Hepatocyte (in vitro differentiated cells): ENCODE data around the gene KRTAP5-7. TPM values are rescaled to one million over a fixed set of nuclear protein-coding genes. Genes with fewer than 3 reads are reported as not detected.

Source experiments
- DNase-seq: peaks from one replicate; pipeline ENCODE4 v3.0.0-alpha.2; 2016; ENCODE audit warnings: low spot score
- H2AFZ ChIP-seq: fragments of 200-600 bp; sonication (generic); 2 replicates; pipeline ENCODE4 v1.6.0; 2016; ENCODE audit warnings: antibody characterized with exemption, mild to moderate bottlenecking
- H3K27ac ChIP-seq: fragments of 200-600 bp; sonication (generic); 2 replicates; pipeline ENCODE4 v1.5.1; 2016; ENCODE audit warnings: mild to moderate bottlenecking
- H3K27me3 ChIP-seq: fragments of 200-600 bp; sonication (generic); 2 replicates; pipeline ENCODE4 v1.6.1; 2016
- H3K36me3 ChIP-seq: fragments of 200-600 bp; sonication (generic); replicated peaks from 2 replicates; pipeline ENCODE4 v1.5.1; 2016; ENCODE audit warnings: low read depth; ENCODE audit not compliant: insufficient read depth
- H3K4me1 ChIP-seq: fragments of 200-600 bp; sonication (generic); 2 replicates; pipeline ENCODE4 v1.5.1; 2016; ENCODE audit warnings: mild to moderate bottlenecking, moderate library complexity; ENCODE audit not compliant: insufficient read depth
- H3K4me2 ChIP-seq: fragments of 200-600 bp; sonication (generic); 2 replicates; pipeline ENCODE4 v1.6.0; 2016
- H3K4me3 ChIP-seq: fragments of 200-600 bp; sonication (generic); 2 replicates; pipeline ENCODE4 v1.5.1; 2016; ENCODE audit warnings: mild to moderate bottlenecking
- H3K79me2 ChIP-seq: fragments of 200-600 bp; sonication (generic); 2 replicates; pipeline ENCODE4 v1.6.0; 2017; ENCODE audit warnings: mild to moderate bottlenecking
- H3K9me2 ChIP-seq: fragments of 200-600 bp; sonication (generic); replicated peaks from 2 replicates; pipeline ENCODE4 v1.6.0; 2017; ENCODE audit warnings: mild to moderate bottlenecking; ENCODE audit not compliant: insufficient read depth
- H3K9me3 ChIP-seq: fragments of 200-600 bp; sonication (generic); 2 replicates; pipeline ENCODE4 v1.5.1; 2016; ENCODE audit warnings: low read depth, mild to moderate bottlenecking
- H4K20me1 ChIP-seq: fragments of 200-600 bp; sonication (generic); 2 replicates; pipeline ENCODE4 v1.6.0; 2016; ENCODE audit warnings: mild to moderate bottlenecking; ENCODE audit not compliant: insufficient read depth, poor library complexity, severe bottlenecking
- EZH2 ChIP-seq: fragments of 200-600 bp; sonication (generic); IDR thresholded peaks from 2 replicates; pipeline ENCODE4 v1.6.1; 2016; ENCODE audit warnings: antibody characterized with exemption, mild to moderate bottlenecking, borderline replicate concordance
- EZH2phosphoT487 ChIP-seq: fragments of 200-600 bp; sonication (generic); IDR thresholded peaks from one replicate; pipeline ENCODE4 v1.6.1; 2018; ENCODE audit warnings: antibody characterized with exemption, mild to moderate bottlenecking, low read depth, moderate library complexity; ENCODE audit not compliant: unreplicated experiment, severe bottlenecking
- WGBS: methylation state at CpG from one replicate; pipeline ENCODE4 v1.1.6; 2016; ENCODE audit warnings: low lambda C conversion rate; ENCODE audit errors: missing lambda C conversion rate; 5-methylcytosine and 5-hydroxymethylcytosine counted together
- polyA plus RNA-seq: library from polyadenylated mRNA; unstranded; fragments of >200 nt; fragmentation: Nextera tagmentation; extraction: Ambion mirVana; gene quantifications from 2 replicates; pipeline ENCODE4 v1.2.1, GENCODE V29; 2016
- total RNA-seq: library from RNA; depleted of rRNA; stranded (reverse); fragments of >200 nt; gene quantifications from 2 replicates; pipeline ENCODE4 v1.2.3, GENCODE V29; 2014
- TF ChIP-seq, protein P1 (sequence below): fragments of 200-600 bp; sonication (generic); IDR thresholded peaks from 2 replicates; pipeline ENCODE4 v1.5.1; 2016; ENCODE audit warnings: antibody characterized with exemption, mild to moderate bottlenecking; ENCODE audit not compliant: poor library complexity

KRTAP5-7 gene
- total and polyA plus RNA-seq, 2 experiments from 2014 or later, result not detected

GRCh38 chr11:71554996-71555395 is 27.9 kb downstream of the KRTAP5-7 start:
- H3K36me3 ChIP-seq, result no peaks in the 10 kb centered on the region
- no peak overlapping the region for H3K27ac ChIP-seq
- WGBS, result 90% methylated on average over 6 of the region's 6 CpGs
- H3K9me3 ChIP-seq, result no peaks in the 10 kb centered on the region
- no peaks in the 10 kb centered on the region for H3K79me2 ChIP-seq
- DNase-seq, result no peak
- H4K20me1 ChIP-seq, result no peaks in the 10 kb centered on the region
- no peak for TF ChIP-seq EZH2
- no peak overlapping the region for H3K4me2 ChIP-seq
- no peaks in the 10 kb centered on the region for H3K27me3 ChIP-seq
- no peak overlapping the region for H3K4me3 ChIP-seq
- no peak overlapping the region for H2AFZ ChIP-seq
- H3K9me2 ChIP-seq, result no peaks in the 10 kb centered on the region
- H3K4me1 ChIP-seq, result no peaks in the 10 kb centered on the region

- WGBS, result 96% methylated on average over 11 of the region's 11 CpGs
- no peaks in the 10 kb centered on the region for H3K27me3 ChIP-seq
- no peak for DNase-seq
- H4K20me1 ChIP-seq, result no peaks in the 10 kb centered on the region
- H3K36me3 ChIP-seq, result no peaks in the 10 kb centered on the region
- no peak for TF ChIP-seq EZH2
- no peak for TF ChIP-seq EZH2phosphoT487
- TF ChIP-seq, protein P1, sequence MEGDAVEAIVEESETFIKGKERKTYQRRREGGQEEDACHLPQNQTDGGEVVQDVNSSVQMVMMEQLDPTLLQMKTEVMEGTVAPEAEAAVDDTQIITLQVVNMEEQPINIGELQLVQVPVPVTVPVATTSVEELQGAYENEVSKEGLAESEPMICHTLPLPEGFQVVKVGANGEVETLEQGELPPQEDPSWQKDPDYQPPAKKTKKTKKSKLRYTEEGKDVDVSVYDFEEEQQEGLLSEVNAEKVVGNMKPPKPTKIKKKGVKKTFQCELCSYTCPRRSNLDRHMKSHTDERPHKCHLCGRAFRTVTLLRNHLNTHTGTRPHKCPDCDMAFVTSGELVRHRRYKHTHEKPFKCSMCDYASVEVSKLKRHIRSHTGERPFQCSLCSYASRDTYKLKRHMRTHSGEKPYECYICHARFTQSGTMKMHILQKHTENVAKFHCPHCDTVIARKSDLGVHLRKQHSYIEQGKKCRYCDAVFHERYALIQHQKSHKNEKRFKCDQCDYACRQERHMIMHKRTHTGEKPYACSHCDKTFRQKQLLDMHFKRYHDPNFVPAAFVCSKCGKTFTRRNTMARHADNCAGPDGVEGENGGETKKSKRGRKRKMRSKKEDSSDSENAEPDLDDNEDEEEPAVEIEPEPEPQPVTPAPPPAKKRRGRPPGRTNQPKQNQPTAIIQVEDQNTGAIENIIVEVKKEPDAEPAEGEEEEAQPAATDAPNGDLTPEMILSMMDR, result no peak
- H3K4me1 ChIP-seq, result no peaks in the 10 kb centered on the region
- H3K4me2 ChIP-seq, result no peak overlapping the region
- H3K79me2 ChIP-seq, result no peaks in the 10 kb centered on the region
- H3K27ac ChIP-seq, result no peak overlapping the region
- no peaks in the 10 kb centered on the region for H3K9me3 ChIP-seq
- no peak overlapping the region for H2AFZ ChIP-seq
- H3K9me2 ChIP-seq, result no peaks in the 10 kb centered on the region
- no peak overlapping the region for H3K4me3 ChIP-seq
These were observed 28.4 kb downstream of the KRTAP5-7 start for GRCh38 chr11:71555508-71555907.

DNA sequence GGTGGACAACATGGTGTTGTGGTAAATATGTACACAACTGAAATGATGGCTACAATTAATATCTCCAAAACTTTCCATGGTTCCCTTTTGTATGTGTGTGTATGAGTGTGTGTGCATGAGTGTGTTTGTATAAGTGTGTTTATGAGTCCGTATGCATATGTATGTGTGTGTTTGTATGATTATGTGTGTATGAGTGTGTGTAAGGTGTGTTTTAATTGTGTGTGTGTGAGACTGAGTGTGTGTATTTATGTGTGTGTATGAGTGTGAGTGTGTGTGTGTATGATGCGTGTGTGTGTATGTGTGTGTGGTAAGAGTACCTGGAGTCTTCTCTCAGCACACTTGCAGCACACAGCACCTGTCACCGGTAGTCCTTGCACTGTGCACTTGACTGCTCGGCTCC is 29.0 kb downstream of the KRTAP5-7 start:
- Histone ChIP-seq H3K4me3 (no peak overlapping the region), H3K4me2 (no peak overlapping the region), H3K79me2 (no peaks in the 10 kb centered on the region), H2AFZ (no peak overlapping the region), H4K20me1 (no peaks in the 10 kb centered on the region), H3K36me3 (no peaks in the 10 kb centered on the region), H3K9me2 (no peaks in the 10 kb centered on the region), H3K27me3 (no peaks in the 10 kb centered on the region), H3K27ac (no peak overlapping the region), H3K9me3 (no peaks in the 10 kb centered on the region), H3K4me1 (no peaks in the 10 kb centered on the region)
- TF ChIP-seq EZH2phosphoT487 (no peak), EZH2 (no peak)
- TF ChIP-seq, protein P1, result no peak
- 90% methylated on average over 4 of the region's 4 CpGs for WGBS
- DNase-seq, result no peak

DNA sequence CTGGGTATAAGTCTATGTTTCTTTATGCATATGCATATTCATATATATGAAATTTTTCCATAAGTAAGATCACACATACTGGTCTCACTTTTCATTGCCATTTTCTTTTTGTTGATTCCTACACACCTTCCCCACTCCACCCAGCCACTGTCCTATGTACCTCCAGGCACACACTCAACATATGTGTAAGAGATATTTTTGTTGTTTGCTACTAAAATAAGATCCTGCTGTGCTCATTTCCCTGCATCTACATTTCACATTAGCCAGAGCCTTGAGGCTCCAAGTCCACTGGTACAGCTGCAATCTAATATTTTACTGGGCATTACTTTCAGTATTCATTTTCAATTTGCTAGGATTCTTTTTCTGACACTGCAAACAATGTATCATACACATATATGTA is 30.2 kb downstream of the KRTAP5-7 start:
- H3K27me3 ChIP-seq, result no peaks in the 10 kb centered on the region
- no peaks in the 10 kb centered on the region for H4K20me1 ChIP-seq
- H3K4me1 ChIP-seq, result no peaks in the 10 kb centered on the region
- no peak overlapping the region for H2AFZ ChIP-seq
- H3K9me3 ChIP-seq, result no peaks in the 10 kb centered on the region
- H3K4me3 ChIP-seq, result no peak overlapping the region
- no peaks in the 10 kb centered on the region for H3K36me3 ChIP-seq
- no peaks in the 10 kb centered on the region for H3K9me2 ChIP-seq
- DNase-seq, result no peak
- no peaks in the 10 kb centered on the region for H3K79me2 ChIP-seq
- TF ChIP-seq EZH2phosphoT487, result no peak
- no peak for TF ChIP-seq EZH2
- TF ChIP-seq, protein P1, result no peak
- H3K4me2 ChIP-seq, result no peak overlapping the region
- no peak overlapping the region for H3K27ac ChIP-seq
